AML-193 (cell line): ENCODE measurements around the gene BHLHA15.
A peak's percentile ranks its signal among the peaks of the same experiment; 100 is the strongest.

ENCODE experiments used
- DNase-seq, 2 experiments: peaks; one replicate each; lab custom pipeline; 2025; lab: John Stamatoyannopoulos, UW

The BHLHA15 gene

DNA sequence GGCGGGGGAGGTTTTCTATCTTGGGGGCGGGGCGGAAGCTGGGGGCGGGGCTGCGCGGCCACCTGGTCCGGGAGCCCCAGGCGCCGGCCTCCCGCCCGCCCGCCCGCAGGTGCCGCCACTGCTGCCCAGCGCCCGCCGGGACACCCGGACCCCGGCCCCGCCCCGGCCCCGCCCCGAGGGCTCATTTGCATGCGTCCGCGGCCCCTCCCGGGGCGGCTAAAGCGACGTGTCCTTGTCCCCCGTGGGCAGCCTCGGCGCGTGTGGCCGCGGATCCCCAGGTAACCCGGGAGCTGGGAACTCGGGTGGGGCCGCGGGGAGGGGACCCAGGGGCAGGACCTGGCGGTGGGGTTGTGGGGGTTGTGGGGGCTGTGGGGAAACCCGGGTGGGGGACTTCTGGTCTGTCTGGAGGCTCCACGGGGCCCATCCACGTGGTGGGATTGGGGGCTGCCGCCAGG lies at the start of gene BHLHA15:
Gene BHLHA15, plus strand, starts transcription at position 219 of the 455 bp plus-strand sequence. CDS start 871 bp downstream, outside the sequence.
- DNase-seq = no peak

DNA sequence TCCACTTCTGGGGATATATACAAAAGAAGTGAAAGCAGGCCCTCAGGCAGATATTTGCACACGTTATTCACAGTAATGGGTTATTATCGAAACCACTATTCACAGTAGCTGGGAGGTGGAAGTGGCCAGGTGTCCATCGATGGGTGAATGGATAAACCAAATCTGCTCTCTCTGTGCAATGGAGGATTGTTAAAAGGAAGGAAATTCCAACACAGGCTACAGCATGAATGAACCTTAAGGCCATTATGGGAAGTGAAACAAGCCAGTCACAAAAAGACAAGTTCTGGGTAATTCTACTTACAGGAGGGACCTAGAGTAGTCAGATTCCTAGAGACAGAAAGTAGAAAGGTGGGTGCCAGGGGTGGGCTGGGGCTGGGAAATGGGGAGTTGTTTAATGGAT lies 48.5 kb upstream of the BHLHA15 start:
- no peak for DNase-seq

DNA sequence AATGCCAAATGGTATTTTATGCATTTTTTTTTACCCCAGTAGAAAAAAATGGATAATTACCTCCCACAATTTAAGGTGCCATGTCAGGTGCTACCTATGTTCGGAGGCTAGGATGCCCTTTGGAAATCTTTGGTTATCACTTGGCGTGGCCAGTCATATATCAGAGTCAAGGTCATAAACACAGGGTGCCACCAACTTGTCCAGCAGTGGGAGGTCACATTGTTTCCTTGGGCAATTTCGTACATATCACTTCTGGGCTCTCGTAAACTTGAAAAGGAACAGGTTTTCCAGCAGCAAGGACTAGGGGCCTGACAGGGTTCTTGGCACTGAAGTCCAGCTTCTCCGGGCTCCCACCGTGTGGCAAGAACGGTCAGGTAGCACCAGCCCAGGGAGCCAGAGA lies 48.0 kb upstream of the BHLHA15 start:
- no peak for DNase-seq

DNA sequence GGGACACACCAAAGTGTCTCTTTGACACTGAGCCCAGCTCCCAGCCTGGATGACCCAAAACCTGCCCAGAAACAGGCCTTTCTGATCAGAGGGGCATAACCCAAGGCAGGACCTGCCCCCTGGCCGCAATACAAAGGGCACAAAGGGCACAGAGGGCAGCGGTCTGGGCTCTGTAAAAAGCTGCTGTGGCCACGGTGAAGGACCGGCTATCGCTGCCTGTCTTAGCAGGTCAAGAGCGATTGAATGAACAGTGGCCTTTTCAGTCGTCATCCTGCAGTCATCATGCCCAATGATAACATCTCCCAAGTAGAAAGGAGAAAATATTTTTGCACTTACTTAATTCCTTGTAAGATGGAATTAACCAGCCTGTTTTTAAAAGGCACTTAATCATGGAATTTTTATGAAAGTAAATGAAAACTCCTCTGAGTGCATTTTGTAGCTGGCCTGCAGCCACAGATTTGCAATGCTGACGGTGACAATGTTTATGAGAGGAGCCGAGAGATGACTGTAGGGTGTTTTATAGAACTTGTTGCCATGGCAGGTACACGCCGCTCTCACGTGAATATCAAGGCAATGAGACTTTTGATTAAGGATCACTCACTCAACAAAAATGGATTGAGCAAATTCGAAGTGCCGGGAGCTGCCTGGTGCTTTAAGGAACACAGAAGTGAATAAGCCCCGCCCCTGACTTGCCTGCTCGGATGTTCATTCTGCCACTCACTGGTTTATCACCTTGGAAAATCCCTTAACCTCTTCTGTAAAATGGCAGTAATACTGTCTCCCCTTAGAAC lies 47.3 kb upstream of the BHLHA15 start:
- no peak for DNase-seq

DNA sequence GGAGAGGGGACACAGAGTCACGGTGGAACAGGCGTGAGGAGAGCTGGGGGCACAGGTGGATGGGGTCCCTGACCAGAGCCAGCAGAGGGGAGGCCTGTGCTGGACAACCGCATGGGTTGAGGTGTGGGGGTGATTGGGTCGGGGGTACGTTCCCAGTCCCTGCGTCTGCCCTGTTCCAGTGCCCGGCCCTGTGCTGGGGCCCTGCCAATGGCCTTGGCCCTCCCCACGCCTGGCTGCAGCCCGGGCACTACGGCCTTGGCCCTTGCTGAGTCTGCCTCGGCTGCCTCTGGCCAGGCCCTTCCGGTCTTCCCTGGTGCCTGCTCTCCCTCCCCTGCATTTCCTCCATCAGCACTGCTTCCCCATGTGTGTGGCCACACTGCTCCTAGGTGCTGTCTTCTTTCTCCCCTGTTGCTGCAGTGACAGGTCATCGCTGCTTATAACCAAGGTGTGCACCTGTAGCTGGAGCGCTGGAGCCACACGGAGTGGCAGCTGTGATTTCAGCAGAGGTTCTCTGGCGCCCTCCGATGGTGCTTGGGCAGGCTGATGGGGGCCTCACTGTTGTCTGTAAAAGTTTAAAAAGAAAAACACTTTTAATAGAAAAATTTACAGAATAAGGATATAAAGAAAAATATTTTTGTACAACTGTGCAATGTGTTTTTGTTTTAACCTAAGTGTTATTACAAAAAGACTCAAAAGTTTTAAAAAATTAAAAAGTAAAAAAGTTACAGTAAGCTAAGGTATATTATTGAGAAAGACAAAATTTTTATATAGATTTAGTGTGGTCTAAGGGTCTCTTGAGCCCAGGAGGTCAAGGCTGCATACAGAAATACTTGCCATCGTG lies 45.2 kb upstream of the BHLHA15 start:
- DNase-seq = peak in 1 of 2 experiments; percentile 13

DNA sequence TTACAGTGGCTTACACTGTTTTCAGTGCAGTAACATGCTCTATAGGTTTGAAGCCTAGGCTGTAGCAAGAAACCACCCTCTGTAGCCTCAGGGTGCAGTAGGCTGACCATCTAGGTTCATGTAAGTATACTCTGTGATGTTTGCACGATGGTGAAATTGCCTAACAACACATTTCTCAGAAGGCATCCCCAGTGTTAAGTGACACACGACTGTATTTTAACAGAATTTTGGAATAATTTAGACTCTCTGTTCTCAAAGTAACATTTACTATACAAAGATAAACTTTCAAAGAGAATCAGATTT lies 44.6 kb upstream of the BHLHA15 start:
- no peak for DNase-seq

DNA sequence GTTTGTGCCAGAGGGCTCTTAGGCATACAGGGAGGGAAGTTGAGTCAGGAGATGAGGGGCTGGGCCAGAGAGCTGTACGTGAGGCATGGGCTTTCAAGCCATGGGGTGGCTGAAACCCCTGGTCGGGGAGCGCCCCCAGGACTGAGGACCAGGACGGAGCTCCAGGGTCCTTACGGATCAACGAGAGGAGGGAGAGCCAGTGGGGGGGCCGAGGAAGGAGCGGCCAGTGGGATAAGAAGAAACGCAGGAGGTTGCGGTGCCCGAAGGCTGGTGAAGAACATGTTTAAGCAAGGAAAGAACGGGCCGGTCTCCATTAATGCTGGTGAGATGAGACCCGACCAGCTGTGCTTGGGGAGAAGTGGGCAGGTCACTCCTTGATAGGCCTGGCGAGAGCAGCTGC lies 43.6 kb upstream of the BHLHA15 start:
- no peak for DNase-seq

DNA sequence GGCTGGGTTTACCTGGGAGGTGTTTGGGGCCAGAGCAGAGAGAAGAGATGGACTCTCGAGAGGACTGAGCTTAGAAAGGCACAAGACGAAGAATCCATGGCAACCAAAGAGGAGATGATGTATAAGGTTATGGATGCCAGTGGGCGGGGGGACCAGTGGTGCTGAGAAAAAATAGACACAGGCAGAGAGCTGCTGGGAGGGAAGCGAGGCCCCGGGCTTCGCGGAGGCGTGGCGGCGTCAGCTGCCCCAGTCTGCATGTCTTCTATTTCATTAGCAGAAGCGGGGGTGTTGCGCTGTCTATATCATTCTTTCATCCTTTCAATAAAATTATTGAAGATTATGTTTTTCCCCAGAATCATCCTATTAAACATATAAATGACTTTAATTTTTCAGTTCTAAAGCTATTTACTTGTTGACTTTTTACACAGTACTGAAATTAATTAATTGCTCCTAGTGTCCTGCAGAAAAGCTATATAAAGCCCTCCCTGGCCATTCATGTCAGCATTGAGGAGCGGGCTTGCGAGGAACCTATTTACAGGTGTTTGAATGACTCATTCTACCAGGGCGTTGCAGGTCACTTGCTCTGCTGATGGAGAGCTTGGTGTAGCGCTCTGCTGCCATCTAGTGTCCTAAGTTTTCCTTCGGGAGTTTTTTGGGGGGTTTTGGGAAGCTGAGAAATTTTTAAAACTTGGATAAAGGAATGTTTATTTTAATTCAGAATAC lies 42.9 kb upstream of the BHLHA15 start:
- DNase-seq = peak; percentile 7 to 21

DNA sequence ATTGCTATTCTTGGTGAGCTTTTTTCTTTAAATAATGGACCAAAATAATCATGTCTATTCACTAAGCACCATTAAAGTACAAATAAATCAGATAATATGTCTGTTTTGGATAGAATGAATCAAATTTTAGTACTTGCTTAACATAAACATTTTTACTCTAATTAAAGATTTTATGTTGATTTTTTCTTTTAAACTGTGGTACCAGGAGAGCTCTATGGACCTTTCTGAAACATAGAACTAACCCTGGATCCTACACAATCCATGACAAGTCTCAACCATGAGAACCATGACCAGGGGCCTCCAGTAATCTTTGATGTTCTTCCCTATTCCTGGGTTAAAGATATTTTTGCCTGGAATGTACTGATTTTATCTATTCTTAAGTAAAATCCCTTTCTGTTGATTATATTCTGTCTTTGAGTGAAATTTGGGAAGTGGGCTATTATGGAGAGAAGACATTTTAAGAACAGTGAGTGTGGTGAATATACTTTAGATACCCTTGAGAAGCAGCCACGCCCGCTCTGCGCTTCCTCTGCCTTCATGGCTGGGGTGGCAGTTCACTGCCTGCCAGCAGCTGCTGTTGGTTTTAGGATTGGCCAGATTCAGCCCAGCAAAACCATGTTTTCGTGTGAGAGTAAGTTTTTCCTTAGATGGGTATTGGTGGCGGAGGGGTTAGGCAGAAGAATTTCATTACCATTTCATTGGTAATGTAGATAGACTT lies 42.2 kb upstream of the BHLHA15 start:
- DNase-seq = no peak

DNA sequence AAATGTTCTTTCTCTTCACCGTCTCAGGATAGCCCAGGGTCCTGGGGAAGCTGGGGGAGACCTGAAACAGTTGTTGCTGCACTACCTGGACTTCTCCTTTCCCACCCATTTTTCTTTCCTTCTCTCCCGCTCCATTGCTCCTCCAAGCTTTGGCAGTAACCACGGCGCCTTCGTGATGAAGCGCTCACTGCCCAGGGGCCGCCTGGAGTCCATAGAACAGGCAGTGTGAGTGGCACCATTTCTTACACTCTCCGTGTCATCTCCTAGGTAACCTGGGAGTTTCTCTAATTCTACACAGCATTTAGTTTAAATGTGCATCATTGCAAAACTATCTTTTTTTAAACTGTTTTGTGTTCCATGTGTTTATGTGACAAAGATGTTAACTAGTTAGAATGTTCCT lies 40.3 kb upstream of the BHLHA15 start:
- no peak for DNase-seq

DNA sequence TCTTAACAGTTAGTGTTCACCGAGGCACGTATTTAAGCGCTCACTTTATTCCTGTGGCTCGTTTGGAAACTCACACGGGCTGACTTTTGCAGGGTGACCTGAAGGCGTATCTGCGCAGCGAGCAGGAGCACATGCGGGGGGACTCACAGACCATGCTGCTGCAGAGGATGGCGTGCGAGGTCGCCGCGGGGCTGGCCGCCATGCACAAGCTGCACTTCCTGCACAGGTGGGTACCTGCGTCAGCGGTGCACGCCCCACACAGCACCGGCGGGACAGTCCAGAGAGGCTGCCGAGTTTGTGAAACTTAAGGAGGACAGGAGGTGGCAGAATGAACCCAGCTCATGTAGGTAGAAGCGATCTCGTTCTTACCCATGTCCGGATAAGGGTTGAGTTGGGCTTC lies 39.8 kb upstream of the BHLHA15 start:
- no peak for DNase-seq

DNA sequence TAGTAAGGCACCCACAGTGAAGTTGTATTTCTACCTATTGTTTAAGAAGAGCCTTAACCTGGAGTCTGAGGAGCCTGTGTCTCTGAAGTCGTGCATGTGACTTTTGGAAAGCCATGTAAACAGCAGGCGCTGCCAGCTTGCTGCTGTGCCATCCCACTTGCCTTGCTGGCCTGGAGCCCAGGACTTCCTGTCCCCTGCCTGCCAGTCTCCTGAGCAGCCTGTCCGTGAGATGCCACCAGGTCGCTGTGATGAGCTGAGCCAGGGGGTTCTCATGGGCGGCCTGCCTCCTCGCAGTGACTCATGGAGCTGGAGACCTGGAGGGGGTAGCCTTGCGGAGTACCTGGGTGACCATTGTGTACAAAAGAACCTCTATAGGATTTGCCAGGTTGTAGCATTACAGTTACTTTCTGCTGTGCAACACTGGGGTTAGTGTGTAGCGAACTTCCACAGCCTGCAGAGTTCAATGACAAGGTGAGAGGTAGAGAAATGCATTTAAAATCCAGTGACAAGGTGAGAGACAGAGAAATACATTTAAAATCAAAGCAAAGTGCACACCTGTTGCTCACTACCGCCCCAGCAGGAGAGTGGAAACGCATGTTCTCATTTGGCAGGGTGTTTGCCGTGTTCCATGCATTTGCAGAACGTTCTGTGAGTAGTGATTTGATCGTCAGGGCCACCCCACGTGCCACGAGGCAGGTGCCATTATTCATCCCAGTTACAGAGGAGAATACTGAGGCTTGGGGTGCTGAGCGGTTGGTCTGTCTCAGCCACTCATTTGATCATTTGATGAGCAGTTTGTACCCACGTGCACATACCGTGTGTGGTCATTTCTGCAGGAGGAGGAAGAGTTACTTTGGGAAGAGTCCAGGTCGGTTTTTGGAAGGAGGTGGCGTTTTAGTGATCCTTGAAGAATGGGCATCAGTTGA lies 36.6 kb upstream of the BHLHA15 start:
- no peak for DNase-seq

DNA sequence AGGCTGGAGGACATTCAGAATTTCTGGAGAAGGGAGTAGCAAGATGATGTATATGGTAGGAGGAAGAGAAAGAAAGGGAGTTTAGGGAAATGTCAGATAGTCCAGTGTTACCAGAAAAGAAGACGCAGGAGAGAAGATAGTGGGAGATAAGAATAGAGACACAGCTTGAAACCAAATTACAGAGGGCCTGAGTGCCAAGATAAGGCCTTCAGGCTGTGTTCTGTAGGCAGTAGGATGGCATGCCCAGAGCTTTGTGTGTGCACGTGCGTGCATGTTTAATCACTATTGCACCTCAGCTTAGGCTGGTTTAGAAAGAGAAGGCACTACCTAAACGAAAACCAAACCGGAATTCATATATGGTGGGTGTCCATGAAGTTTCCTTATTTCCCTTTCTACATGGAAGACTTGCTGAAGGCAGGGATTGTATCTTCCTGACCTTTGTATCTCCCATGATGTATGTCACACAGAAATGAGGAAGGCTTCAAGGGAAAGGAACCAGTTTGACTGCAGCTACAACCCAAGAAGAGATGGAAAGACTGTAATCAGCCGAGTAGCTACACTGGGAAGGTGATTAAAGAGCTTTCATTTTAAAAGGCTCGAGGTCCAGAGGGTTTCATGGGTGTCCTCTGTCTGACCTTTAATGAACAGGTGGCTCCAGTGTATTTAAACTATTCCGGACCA lies 35.8 kb upstream of the BHLHA15 start:
- DNase-seq = no peak

DNA sequence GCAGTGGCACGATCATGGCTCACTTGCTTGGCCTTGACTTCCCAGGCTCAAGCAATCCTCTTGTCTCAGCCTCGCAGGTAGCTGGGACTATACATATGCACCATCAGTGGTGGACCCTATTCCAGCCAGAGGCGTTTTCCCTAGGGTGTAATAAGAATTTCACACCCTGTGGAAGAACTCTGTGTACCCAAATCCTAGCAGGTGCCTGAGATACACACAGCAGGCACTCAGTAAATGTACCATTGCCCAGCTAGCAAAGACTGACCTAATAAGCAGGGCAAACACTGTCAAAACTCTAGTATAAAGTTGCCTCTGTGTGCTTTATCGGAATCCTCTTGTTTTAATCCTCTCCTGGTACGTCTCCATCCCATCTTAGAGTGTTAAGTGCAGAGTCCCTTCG lies 33.7 kb upstream of the BHLHA15 start:
- DNase-seq = no peak

DNA sequence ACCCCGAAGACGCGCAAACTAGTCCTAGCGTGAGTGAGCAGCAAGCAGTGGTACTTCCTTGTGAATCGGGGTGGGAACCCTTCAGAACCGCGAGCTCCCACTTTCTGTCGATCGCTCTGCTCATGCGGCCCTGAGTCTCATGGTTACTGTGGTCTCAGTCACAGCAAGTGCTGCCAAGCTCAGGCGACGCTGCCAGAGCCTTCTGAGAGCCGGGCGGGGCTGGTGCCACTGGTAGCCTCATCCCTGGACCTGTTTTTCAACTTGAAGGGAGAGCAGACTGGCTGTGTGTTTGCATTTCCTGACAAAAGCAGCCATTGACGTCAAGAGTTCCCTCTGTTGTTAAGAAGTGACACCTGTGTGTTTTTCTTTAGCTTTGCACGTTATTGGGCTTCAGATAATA lies 32.9 kb upstream of the BHLHA15 start:
- DNase-seq = no peak

DNA sequence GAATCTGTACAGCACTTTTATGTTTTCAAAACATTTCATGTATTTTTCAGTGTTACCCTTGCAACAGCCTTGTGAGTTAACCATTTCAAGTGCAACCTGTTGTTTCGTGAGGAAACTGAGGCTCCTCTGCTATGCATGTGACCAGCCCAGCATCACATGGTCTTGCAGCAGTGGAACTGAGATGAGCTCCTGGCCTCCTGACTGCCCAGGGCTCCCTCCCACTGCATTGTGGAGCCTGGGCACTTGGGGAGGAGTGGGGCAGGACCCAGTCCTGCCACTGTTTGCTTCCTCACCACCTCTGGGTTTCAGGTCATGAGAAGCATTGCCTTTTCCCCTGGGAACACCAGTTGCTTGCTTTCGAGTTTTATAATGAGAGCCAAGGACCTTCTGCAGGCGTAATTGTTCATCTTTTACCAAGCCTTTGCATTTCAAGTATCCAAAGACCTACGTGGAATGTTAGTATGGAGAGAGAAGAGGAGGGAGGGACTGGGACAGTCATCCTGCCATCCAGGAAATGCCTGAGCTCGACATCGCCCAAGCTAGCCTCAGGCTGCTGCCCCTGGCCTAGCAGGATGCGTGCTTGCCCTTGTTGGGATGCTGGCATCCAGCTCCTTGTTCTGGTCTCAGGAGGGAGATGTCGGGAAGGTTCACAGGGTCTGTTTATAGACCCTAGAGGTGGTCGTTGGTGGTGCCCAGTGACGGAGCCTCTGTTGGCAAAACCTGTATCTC lies 32.3 kb upstream of the BHLHA15 start:
- DNase-seq = no peak

DNA sequence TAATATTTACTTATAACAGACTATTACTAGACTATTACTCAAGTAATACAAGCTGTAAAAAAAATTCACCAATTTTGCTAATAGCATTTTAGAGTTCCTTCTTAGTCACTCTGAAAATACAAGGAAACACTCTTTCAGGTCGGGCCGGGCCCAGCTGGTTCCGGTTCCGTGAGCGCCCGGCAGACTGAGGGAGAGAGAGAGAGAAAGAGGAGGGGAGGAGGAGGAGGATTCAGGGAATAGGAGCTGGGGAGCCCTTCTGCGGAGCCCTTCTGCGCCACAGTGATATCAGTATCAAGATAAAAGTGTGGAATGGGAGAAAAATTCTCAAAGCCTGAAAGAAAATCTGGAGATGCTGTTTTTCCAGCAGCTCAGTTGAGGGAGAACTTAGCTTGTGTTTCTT lies 30.5 kb upstream of the BHLHA15 start:
- no peak for DNase-seq

DNA sequence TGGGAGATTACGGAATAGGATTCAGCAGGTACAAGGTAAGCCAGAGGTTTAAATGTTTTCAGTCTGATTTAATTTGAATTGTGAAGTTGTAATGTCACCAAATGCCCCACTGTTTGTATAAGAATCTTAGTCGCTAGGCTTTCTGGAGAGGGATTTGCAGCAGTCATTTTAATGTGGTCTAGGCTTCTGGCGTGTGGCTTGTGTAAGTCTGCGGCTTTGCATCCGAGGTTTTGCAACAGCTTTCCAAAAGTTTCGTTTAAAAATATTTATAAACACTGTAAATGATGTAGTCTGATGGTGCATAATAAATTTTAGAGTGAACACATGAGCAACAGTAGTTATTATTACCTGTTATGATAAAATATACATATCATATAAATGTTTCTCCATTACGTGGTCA lies 26.1 kb upstream of the BHLHA15 start:
- DNase-seq = peak; percentile 25 to 38

DNA sequence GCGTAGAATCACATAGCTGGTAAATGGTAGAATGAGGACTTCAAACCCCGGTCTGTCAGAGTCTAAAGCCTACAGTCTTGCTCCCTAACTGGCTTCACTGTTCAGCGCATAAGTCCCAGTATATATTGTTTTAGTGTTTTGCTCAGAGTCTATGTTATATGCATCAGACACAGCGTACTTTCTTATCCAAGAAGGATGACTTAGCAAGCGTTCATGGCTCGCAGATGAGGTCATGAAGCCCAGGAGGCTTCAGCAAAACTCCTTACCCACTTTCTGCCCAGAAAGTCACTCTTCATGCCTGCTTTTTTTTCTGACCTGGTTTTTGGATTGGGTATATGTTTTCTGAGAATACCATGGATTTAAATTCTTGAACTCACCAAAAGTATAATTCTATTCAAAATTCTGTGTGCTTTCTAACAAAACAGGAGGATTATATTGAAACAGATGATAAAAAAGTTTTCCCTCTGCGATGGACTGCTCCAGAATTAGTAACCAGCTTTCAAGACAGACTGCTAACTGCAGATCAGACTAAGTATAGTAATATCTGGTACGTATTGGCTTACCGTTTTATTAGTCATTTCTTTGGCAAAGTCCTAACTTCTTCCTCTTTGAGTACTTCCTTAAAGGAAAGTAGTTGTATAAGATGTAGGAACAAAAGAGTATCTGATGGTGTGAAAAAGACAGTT lies 24.6 kb upstream of the BHLHA15 start:
- DNase-seq = peak; percentile 22 to 39
